GM12872 (cell line): Measurements from ENCODE around the gene DYNC1I1.

Source experiments
- CTCF ChIP-seq: IDR thresholded peaks from 3 replicates; pipeline ENCODE4 v1.5.1; 2011; ENCODE audit warnings: low read depth, mild to moderate bottlenecking, low read length, moderate library complexity; ENCODE audit not compliant: insufficient read depth

The DYNC1I1 gene

GRCh38 chr7:96055717-96056116 is 283.4 kb downstream of the DYNC1I1 start:
- no peak for TF ChIP-seq CTCF

DNA sequence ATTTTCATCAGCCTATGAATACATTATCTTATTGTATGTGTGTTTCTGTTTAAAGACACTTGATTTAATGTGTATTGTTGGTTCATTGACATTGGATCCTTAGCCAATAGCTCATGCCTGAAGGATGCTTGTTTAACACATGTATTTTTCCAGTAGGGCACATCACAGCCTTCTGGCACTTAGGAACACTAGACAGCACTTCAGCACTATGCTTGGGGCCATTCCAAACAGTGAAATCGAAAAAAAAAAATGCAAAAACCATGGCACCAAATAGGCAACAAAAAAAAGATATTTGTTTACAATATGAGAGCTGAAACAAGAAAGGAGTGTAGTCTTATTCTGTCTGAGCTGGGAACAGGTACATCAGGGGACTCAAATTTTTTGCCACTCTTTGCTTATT is 286.7 kb downstream of the DYNC1I1 start:
- TF ChIP-seq CTCF: no peak

DNA sequence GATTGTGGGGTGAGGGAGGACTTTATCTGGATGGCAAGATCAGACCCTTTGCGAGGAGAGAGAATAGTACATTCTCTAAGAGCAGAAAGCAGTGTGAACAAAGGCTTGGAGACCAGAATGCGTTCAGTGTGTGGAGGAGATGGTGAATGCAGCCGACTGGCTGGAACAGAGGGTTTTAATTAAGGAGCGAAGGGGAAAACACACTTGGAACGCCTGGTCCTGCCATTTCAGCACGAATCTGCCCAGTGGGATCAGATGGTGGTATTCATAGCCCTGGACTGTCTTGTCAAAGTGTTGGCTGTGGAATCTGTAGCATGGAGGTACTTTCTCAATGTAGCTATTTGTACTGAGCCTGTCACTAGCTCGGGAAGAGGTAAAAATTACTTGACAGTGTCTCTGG is 288.7 kb downstream of the DYNC1I1 start:
- TF ChIP-seq CTCF: no peak

DNA sequence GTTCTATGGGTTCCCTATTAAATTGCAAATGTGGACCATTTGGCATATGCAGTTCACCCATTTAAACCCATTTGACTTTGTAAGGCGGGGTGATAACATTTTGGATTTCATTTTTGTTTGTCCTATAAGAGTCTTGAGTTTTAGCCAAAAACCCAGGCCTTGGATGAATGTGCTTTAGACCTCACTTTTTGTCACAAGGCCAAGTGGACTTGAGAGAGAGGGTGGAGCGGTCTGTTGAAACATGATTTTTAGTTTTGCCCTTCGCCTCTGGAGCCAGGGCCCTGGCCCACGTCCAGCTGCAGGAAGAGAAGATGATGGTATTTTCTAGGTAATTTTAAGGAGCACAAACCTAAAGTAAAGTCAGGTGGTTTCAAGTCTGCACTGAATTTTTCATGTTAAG is 289.5 kb downstream of the DYNC1I1 start:
- TF ChIP-seq CTCF: no peak

- no peak for TF ChIP-seq CTCF
These were observed 295.0 kb downstream of the DYNC1I1 start for GRCh38 chr7:96067321-96067720.

DNA sequence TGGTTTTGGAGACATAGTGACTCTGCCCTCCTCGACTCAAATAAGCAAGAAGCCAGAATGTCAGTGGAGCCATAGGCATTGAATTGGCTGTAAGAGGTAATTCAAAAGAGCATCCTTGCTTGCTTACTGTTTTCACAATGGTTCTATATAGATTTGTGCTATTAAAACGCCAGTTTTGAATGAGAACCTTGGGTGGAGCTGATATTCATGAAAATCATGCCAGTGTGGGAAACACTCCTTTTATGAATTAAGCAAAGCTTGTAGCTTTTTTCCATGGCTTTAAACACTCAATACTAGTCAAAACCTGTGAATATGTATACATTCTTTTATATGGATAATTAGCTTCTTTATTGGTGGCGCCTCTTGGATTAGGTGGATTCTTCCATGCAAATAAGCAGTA is 297.0 kb downstream of the DYNC1I1 start:
- TF ChIP-seq CTCF: no peak

- TF ChIP-seq CTCF: no peak
These were observed 302.5 kb downstream of the DYNC1I1 start for GRCh38 chr7:96074871-96075270.
